Neuronal stem cell (in vitro differentiated cells): Measurements from ENCODE around the gene KMT2C.
A peak's percentile ranks its signal among the peaks of the same experiment; 100 is the strongest.
"Not testable (repeated sequence)": the region's sequence is repeated elsewhere in the genome, so short reads cannot be mapped to it uniquely, and the experiment has no call there.

Experiments used
- DNase-seq: peaks from one replicate; pipeline ENCODE4 v3.0.0-alpha.2; 2013; ENCODE audit warnings: low spot score
- H2AFZ ChIP-seq: one replicate; pipeline ENCODE4 v1.6.1; 2013; ENCODE audit warnings: mild to moderate bottlenecking, low read length, inconsistent platforms
- H2AK5ac ChIP-seq: 2 replicates; pipeline ENCODE4 v1.6.1; 2013; ENCODE audit warnings: low read depth, mild to moderate bottlenecking, inconsistent platforms, low read length, moderate library complexity, mixed read lengths
- H2BK120ac ChIP-seq: 2 replicates; pipeline ENCODE4 v1.6.1; 2013; ENCODE audit warnings: low read depth, mild to moderate bottlenecking, inconsistent platforms, low read length, moderate library complexity, mixed read lengths
- H2BK12ac ChIP-seq: one replicate; pipeline ENCODE4 v1.6.1; 2013; ENCODE audit warnings: low read length, inconsistent platforms
- H2BK15ac ChIP-seq: 2 replicates; pipeline ENCODE4 v1.6.1; 2013; ENCODE audit warnings: mild to moderate bottlenecking, low read length, inconsistent platforms, mixed read lengths
- H2BK5ac ChIP-seq: one replicate; pipeline ENCODE4 v1.6.1; 2013; ENCODE audit warnings: inconsistent platforms, mild to moderate bottlenecking, low read length, moderate library complexity
- H3K14ac ChIP-seq: one replicate; pipeline ENCODE4 v1.6.1; 2013; ENCODE audit warnings: low read length, inconsistent platforms
- H3K18ac ChIP-seq: 2 replicates; pipeline ENCODE4 v1.6.1; 2013; ENCODE audit warnings: low read length, inconsistent platforms
- H3K23ac ChIP-seq: 2 replicates; pipeline ENCODE4 v1.6.1; 2013; ENCODE audit warnings: low read depth, mild to moderate bottlenecking, mixed read lengths, low read length, inconsistent platforms; ENCODE audit not compliant: poor library complexity
- H3K27ac ChIP-seq: replicated peaks from 3 replicates; pipeline ENCODE4 v1.5.1; 2013; ENCODE audit warnings: low read length, inconsistent platforms
- H3K27me3 ChIP-seq, 3 experiments: 2 replicates each; pipeline ENCODE4 v1.6.1; 2013; ENCODE audit warnings: low read length in 3 of 3, mild to moderate bottlenecking in 2 of 3, inconsistent platforms in 1 of 3, low read depth in 1 of 3, mixed read lengths in 1 of 3, moderate library complexity in 1 of 3; ENCODE audit not compliant: control insufficient read depth in 3 of 3, insufficient read depth in 3 of 3
- H3K36me3 ChIP-seq, 2 donors: replicated peaks in 1 of 2; 2 replicates each; pipeline ENCODE4 v1.6.1; 2013; ENCODE audit warnings: low read length in 2 of 2; ENCODE audit not compliant: control insufficient read depth in 2 of 2, insufficient read depth in 2 of 2
- H3K4ac ChIP-seq: 2 replicates; pipeline ENCODE4 v1.6.1; 2013; ENCODE audit warnings: inconsistent platforms, mild to moderate bottlenecking, low read length, moderate library complexity
- H3K4me1 ChIP-seq, 2 donors: 1 replicate in 1 of 2; 2 replicates in 1 of 2; pipeline ENCODE4 v1.6.1; 2013; ENCODE audit warnings: low read length in 2 of 2, low read depth in 1 of 2; ENCODE audit not compliant: control insufficient read depth in 2 of 2, insufficient read depth in 1 of 2
- H3K4me2 ChIP-seq: one replicate; pipeline ENCODE4 v1.6.1; 2013; ENCODE audit warnings: mild to moderate bottlenecking, low read length, inconsistent platforms; ENCODE audit not compliant: insufficient read depth, poor library complexity, severe bottlenecking
- H3K4me3 ChIP-seq, 2 donors: 2 replicates each; pipeline ENCODE4 v1.5.1; 2013; ENCODE audit warnings: low read length in 2 of 2, mild to moderate bottlenecking in 2 of 2, inconsistent platforms in 1 of 2, moderate library complexity in 1 of 2
- H3K79me1 ChIP-seq: one replicate; pipeline ENCODE4 v1.6.1; 2013; ENCODE audit warnings: low read depth, mild to moderate bottlenecking, inconsistent platforms, low read length, moderate library complexity
- H3K9ac ChIP-seq: one replicate; pipeline ENCODE4 v1.6.1; 2013; ENCODE audit warnings: mild to moderate bottlenecking, low read depth, low read length, inconsistent platforms; ENCODE audit not compliant: poor library complexity
- H3K9me3 ChIP-seq, 2 donors: replicated peaks in 1 of 2; 2 replicates each; pipeline versions ENCODE3 to v1.6.1; 2013; ENCODE audit warnings: low read length in 2 of 2, mild to moderate bottlenecking in 2 of 2, inconsistent platforms in 1 of 2, low read depth in 1 of 2, mixed read lengths in 1 of 2, moderate library complexity in 1 of 2; ENCODE audit not compliant: control insufficient read depth in 2 of 2, insufficient read depth in 1 of 2
- H4K8ac ChIP-seq: one replicate; pipeline ENCODE4 v1.6.1; 2013; ENCODE audit warnings: low read depth, mild to moderate bottlenecking, inconsistent platforms, low read length, moderate library complexity
- H4K91ac ChIP-seq: one replicate; pipeline ENCODE4 v1.6.1; 2013; ENCODE audit warnings: low read length, low read depth, mild to moderate bottlenecking, inconsistent platforms; ENCODE audit not compliant: poor library complexity
- WGBS, 2 donors: extraction: QIAGEN DNeasy Blood & Tissue Kit; methylation state at CpG; one replicate each; pipeline ENCODE4 v1.1.7; 2013; ENCODE audit warnings: missing lambda C conversion rate in 2 of 2, mixed read lengths in 1 of 2; ENCODE audit not compliant: insufficient read length in 2 of 2, insufficient replicate concordance in 1 of 2; ENCODE audit errors: extremely low coverage in 2 of 2; 5-methylcytosine and 5-hydroxymethylcytosine counted together

The KMT2C gene

GRCh38 chr7:152478140-152478539 is 42.3 kb upstream of the KMT2C start:
- no peak overlapping the region for H3K4me3 ChIP-seq
- H3K4ac ChIP-seq, result no peak overlapping the region
- DNase-seq, result no peak
- H4K8ac ChIP-seq, result no peak overlapping the region
- H2BK15ac ChIP-seq, result no peak overlapping the region
- no peak overlapping the region for H2BK120ac ChIP-seq
- no peak overlapping the region for H4K91ac ChIP-seq
- no peak overlapping the region for H3K18ac ChIP-seq
- no peak overlapping the region for H2BK12ac ChIP-seq
- H2AK5ac ChIP-seq, result no peak overlapping the region
- no peaks in the 10 kb centered on the region for H3K4me1 ChIP-seq
- H3K23ac ChIP-seq, result no peak overlapping the region
- H2BK5ac ChIP-seq, result no peak overlapping the region
- no peaks in the 10 kb centered on the region for H3K9me3 ChIP-seq
- no peak overlapping the region for H3K4me2 ChIP-seq
- WGBS, 2 donors, result no CpG with 5 or more reads among the region's 2 CpGs
- H3K79me1 ChIP-seq, result no peaks in the 10 kb centered on the region
- H3K27me3 ChIP-seq, result no peaks in the 10 kb centered on the region
- no peak overlapping the region for H2AFZ ChIP-seq
- H3K36me3 ChIP-seq, result no peaks in the 10 kb centered on the region
- H3K27ac ChIP-seq, result no peak overlapping the region
- no peak overlapping the region for H3K9ac ChIP-seq
- H3K14ac ChIP-seq, result no peak overlapping the region

DNA sequence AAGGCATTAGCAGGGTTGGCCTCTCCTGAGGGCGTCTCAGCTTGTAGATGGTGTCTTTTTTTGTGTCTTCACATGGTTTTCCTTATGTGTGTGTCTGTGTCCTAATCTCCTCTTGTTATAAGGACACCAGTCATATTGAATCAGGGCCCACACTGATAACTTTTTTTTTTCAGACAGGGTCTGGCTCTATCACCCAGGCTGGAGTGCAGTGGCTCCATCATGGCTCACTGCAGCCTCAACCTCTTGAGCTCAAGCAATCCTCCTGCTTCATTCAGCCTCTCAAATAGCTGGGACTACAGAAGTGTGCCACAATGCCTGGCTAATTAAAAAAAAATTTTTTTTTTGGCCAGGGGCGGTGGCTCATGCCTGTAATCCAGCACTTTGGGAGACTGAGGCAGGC is 41.3 kb upstream of the KMT2C start:
- Histone ChIP-seq H2BK5ac (no peak overlapping the region), H4K8ac (no peak overlapping the region), H4K91ac (no peak overlapping the region), H2BK120ac (no peak overlapping the region), H3K4me1 (no peaks in the 10 kb centered on the region), H2AFZ (no peak overlapping the region), H3K9me3 (no peaks in the 10 kb centered on the region), H3K4ac (no peak overlapping the region), H3K27me3 (no peaks in the 10 kb centered on the region), H2BK15ac (no peak overlapping the region), H3K18ac (no peak overlapping the region), H2AK5ac (no peak overlapping the region), H3K23ac (no peak overlapping the region), H3K36me3 (no peaks in the 10 kb centered on the region), H3K4me3 (no peak overlapping the region), H3K9ac (no peak overlapping the region), H3K27ac (no peak overlapping the region), H3K14ac (no peak overlapping the region), H2BK12ac (no peak overlapping the region), H3K4me2 (peak overlapping the region; percentile 11), H3K79me1 (no peaks in the 10 kb centered on the region)
- no CpG with 5 or more reads among the region's 2 CpGs for WGBS, 2 donors
- DNase-seq, result no peak

GRCh38 chr7:152476551-152476950 is 40.7 kb upstream of the KMT2C start:
- Histone ChIP-seq H2AFZ (no peak overlapping the region), H3K4me1 (no peaks in the 10 kb centered on the region), H3K27me3 (no peaks in the 10 kb centered on the region), H2BK120ac (no peak overlapping the region), H3K4ac (no peak overlapping the region), H4K91ac (no peak overlapping the region), H3K36me3 (no peaks in the 10 kb centered on the region), H2BK12ac (no peak overlapping the region), H3K9ac (no peak overlapping the region), H3K27ac (no peak overlapping the region), H2BK5ac (no peak overlapping the region), H3K9me3 (peaks cover 0 to under 1% of the 10 kb centered on the region in 2 donors), H3K18ac (no peak overlapping the region), H3K79me1 (no peaks in the 10 kb centered on the region), H3K23ac (no peak overlapping the region), H2BK15ac (no peak overlapping the region), H4K8ac (no peak overlapping the region), H3K14ac (no peak overlapping the region), H3K4me2 (peak overlapping the region; percentile 11), H2AK5ac (no peak overlapping the region), H3K4me3 (no peak overlapping the region)
- DNase-seq, result no peak
- no CpG with 5 or more reads among the region's 3 CpGs for WGBS, 2 donors

DNA sequence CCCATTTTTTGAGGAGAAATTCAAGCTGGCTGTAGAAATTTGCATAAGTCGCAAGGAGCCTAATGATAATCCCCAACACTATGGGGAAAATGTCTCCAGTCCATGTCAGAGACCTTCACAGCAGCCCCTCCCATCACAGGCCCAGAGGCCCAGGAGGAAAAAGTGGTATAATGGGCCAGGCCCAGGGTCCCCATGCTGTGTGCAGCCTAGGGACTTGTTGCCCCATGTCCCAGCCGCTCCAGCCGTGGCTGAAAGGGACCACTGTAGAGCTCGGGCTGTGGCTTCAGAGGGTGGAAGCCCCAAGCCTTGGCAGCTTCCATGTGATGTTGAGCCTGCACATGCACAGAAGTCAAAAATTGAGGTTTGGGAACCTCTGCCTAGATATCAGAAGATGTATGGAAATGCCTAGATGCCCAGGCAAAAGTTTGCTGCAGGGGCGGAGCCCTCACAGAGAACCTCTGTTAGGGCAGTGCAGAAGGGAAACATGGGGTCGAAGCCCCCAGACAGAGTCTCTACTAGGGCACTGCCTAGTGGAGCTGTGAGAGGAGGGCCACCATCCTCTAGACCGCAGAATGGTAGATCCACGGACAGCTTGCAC is 35.3 kb upstream of the KMT2C start:
- H2BK15ac ChIP-seq, H3K4me2 ChIP-seq, H3K4me3 ChIP-seq, H3K14ac ChIP-seq, H3K18ac ChIP-seq, H3K4me1 ChIP-seq, H4K8ac ChIP-seq, H2BK5ac ChIP-seq, H4K91ac ChIP-seq, DNase-seq, H3K23ac ChIP-seq, H2AFZ ChIP-seq, H3K27ac ChIP-seq, H3K79me1 ChIP-seq, H3K4ac ChIP-seq, H2BK120ac ChIP-seq, H3K9ac ChIP-seq, H3K36me3 ChIP-seq, H2BK12ac ChIP-seq, H3K27me3 ChIP-seq, H2AK5ac ChIP-seq, H3K9me3 ChIP-seq: not testable (repeated sequence)
- no CpG with 5 or more reads among the region's 8 CpGs for WGBS, 2 donors
